ENCODE measurements around the gene SETD2. TPM values are rescaled to one million over a fixed set of nuclear protein-coding genes. Genes with fewer than 3 reads are reported as not detected.
A peak's percentile ranks its signal among the peaks of the same experiment; 100 is the strongest.

The SETD2 gene
- total and polyA plus RNA-seq, 5 donors, result 10.3 to 35.6 (median 32.0) TPM

GRCh38 chr3:46968783-46969428 is 195.0 kb downstream of the SETD2 start:
- ATAC-seq (no peak), DNase-seq (peak in 1 of 3 donors; percentile 36)
- no peak overlapping the region for H3K4me3 ChIP-seq (ENCODE audit: low read length)
- 47% methylated on average over 9 of the region's 9 CpGs for WGBS
- no peak overlapping the region for H3K27ac ChIP-seq (ENCODE audit: low read length)
- intact Hi-C loops (cut with DNase I), result no loop called here
- H3K9me3 ChIP-seq (ENCODE audit: control insufficient read depth, low read length), result no peaks in the 10 kb centered on the region
- peaks cover 40% of the 10 kb centered on the region for H3K4me1 ChIP-seq (ENCODE audit: control insufficient read depth, insufficient read depth, low read length)
- no peaks in the 10 kb centered on the region for H3K27me3 ChIP-seq (ENCODE audit: control insufficient read depth, insufficient read depth)

DNA sequence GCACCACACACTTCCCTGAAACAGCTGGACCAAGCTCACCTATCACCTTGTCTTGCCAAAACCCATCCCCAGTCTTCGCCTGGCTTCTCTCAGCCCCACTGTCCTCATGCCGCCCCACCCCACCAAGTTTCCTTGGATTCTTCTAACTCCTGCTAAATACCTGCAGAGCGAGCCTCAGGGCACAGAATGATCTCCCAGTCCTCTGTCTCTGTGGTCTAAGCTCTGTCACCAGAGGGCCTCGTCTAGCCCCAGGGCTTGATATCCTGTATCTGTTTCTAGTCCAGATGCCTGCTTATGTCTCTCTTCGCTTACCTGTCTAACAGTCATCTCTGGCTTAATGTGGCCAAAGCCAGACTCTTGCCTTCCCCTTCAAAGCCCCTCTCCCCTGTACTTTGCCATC is 197.1 kb downstream of the SETD2 start:
- intact Hi-C loops (cut with DNase I), result no loop called here

More for the DNA sequence above, 197.1 kb downstream of the SETD2 start:
- no peak overlapping the region for H3K4me3 ChIP-seq (ENCODE audit: low read length)
- DNase-seq, result no peak
- H3K27ac ChIP-seq (ENCODE audit: low read length), result no peak overlapping the region
- no peaks in the 10 kb centered on the region for H3K27me3 ChIP-seq (ENCODE audit: control insufficient read depth, insufficient read depth)
- no peaks in the 10 kb centered on the region for H3K9me3 ChIP-seq (ENCODE audit: control insufficient read depth, low read length)
- peaks cover 39% of the 10 kb centered on the region for H3K4me1 ChIP-seq (ENCODE audit: control insufficient read depth, insufficient read depth, low read length)
- ATAC-seq, result no peak
- 85% methylated on average over 5 of the region's 5 CpGs for WGBS

Other genes starting within 250 kb of the SETD2 start
- gene CCDC12, start 187.4 kb downstream of the SETD2 start, total RNA-seq, result 10 to 100 TPM; 31.2 to 37.7 (median 34.2) TPM
- gene CCDC12, start 187.4 kb downstream of the SETD2 start, polyA plus RNA-seq, result 58.0 TPM
- gene NBEAL2, start 184.4 kb downstream of the SETD2 start, total RNA-seq, result 10 to 100 TPM; 15.9 to 20.1 (median 17.3) TPM
- 13.7 TPM for gene NBEAL2, start 184.4 kb downstream of the SETD2 start, polyA plus RNA-seq
- gene KIF9, start 118.7 kb upstream of the SETD2 start, total RNA-seq, result 1 to 10 TPM; 6.8 to 9.9 (median 8.8) TPM
- gene KIF9, start 118.7 kb upstream of the SETD2 start, polyA plus RNA-seq, result 13.2 TPM
- 10 to 100 TPM; 25.3 to 35.1 (median 33.6) TPM for gene KLHL18, start 118.8 kb upstream of the SETD2 start, total RNA-seq
- gene KLHL18, start 118.8 kb upstream of the SETD2 start, polyA plus RNA-seq, result 67.2 TPM
- gene PTPN23, start 216.9 kb upstream of the SETD2 start, total RNA-seq, result 10 to 100 TPM; 17.7 to 23.0 (median 18.0) TPM
- gene PTPN23, start 216.9 kb upstream of the SETD2 start, polyA plus RNA-seq, result 14.1 TPM

All from right cardiac atrium (tissue), 5 donors.